Measurements from ENCODE around the gene ASIC2. TPM values are rescaled to one million over a fixed set of nuclear protein-coding genes. Genes with fewer than 3 reads are reported as not detected.

Gene ASIC2
- total RNA-seq, 1 donor from 2014 or later: not detected

DNA sequence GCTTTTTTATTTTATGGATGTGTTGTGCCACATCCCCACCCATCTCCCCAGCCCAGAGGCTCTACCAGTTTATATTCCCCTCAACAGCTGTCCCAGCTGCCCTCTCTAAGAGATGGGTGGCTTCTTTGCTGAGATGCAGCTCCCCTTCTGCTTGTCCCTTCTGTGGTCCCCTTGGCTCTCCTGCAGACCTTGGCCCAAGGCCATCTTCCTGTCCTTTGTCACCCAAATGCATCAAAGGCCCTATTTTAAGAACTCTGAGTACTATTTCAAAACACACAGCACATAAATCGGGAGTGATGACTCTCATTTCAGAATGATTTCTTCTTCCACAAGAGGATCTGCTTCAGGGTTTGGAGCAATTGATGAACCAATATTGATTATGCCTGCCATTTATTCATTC is 216.1 kb downstream of the ASIC2 start:
- Histone ChIP-seq H3K36me3 (no peaks in the 10 kb centered on the region), H3K4me3 (no peak overlapping the region), H3K9me3 (no peaks in the 10 kb centered on the region), H3K27me3 (no peaks in the 10 kb centered on the region), H3K27ac (no peak overlapping the region), H3K4me1 (no peaks in the 10 kb centered on the region)
- intact Hi-C loops (cut with DNase I): no loop called here
- DNase-seq (ENCODE audit: extremely low spot score in 2 of 2): no peak
- TF ChIP-seq POLR2A (IDR thresholded peaks at IDR 0.05) (no peak), POLR2AphosphoS5 (IDR thresholded peaks at IDR 0.05; ENCODE audit: insufficient read depth in 1 of 2, low read depth in 1 of 2) (no peak)
- TF ChIP-seq, protein P1, sequence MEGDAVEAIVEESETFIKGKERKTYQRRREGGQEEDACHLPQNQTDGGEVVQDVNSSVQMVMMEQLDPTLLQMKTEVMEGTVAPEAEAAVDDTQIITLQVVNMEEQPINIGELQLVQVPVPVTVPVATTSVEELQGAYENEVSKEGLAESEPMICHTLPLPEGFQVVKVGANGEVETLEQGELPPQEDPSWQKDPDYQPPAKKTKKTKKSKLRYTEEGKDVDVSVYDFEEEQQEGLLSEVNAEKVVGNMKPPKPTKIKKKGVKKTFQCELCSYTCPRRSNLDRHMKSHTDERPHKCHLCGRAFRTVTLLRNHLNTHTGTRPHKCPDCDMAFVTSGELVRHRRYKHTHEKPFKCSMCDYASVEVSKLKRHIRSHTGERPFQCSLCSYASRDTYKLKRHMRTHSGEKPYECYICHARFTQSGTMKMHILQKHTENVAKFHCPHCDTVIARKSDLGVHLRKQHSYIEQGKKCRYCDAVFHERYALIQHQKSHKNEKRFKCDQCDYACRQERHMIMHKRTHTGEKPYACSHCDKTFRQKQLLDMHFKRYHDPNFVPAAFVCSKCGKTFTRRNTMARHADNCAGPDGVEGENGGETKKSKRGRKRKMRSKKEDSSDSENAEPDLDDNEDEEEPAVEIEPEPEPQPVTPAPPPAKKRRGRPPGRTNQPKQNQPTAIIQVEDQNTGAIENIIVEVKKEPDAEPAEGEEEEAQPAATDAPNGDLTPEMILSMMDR (IDR thresholded peaks at IDR 0.05): no peak

DNA sequence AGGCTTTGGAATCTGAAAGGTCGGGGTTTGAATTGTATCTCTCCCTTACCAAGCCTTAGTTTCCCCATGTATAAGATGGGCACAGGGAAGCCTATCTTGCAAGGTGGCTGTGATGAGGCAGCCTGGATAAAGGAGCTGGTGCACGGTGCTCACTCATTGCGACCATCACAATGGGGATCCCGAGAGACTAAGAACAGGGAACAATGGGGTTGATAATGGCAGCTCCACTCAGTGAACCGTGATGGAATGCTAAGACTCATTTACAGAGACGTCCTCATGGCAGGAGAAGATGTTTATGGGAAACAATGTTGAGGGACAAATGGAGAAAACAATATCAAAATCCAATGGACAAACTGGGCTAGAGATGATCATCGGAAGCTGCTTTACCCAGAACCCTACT is 219.7 kb downstream of the ASIC2 start:
- intact Hi-C loops (cut with DNase I): no loop called here
- no peaks in the 10 kb centered on the region for H3K36me3 ChIP-seq
- no peaks in the 10 kb centered on the region for H3K27me3 ChIP-seq

DNA sequence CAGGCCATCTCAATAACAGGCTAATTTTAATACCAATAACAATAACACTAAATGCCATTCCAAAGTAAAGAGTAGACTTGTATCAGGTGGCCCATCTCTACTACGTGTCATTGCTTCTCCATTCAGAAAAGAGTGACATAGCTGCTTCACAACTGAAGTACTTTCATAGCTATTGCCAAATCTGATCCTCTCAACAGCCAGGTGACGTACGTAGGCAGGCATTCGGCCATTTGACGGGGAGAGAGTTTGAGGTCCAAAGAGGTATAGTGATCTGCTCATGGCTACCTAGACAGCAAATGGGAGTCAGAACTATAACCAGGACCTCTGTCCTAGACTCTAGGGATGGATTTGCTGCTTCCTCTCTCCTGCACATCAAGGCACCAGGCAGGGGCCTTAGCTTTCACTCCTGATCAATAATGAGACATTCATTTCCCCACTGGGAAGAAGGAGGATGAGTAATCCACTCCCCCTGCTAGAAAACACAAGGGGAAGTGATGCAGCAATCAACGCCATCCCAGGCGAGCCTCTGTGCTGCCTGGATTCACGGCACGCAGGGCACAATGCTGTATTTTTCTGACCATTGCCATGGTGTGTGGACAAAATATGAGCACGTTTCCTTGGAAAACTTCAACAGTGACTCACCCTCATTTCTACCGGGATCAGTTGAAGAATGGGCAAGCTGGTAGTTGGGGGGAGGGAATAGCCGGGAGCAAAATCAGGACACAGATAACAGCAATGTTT is 220.5 kb downstream of the ASIC2 start:
- Histone ChIP-seq H3K27ac (no peak overlapping the region), H3K27me3 (no peaks in the 10 kb centered on the region), H3K9me3 (no peaks in the 10 kb centered on the region), H3K4me3 (no peak overlapping the region), H3K4me1 (no peaks in the 10 kb centered on the region), H3K36me3 (no peaks in the 10 kb centered on the region)
- TF ChIP-seq POLR2AphosphoS5 (IDR thresholded peaks at IDR 0.05; ENCODE audit: insufficient read depth in 1 of 2, low read depth in 1 of 2) (no peak), POLR2A (IDR thresholded peaks at IDR 0.05) (no peak)
- TF ChIP-seq, protein P1 (IDR thresholded peaks at IDR 0.05): no peak
- intact Hi-C loops (cut with DNase I): no loop called here
- DNase-seq (ENCODE audit: extremely low spot score in 2 of 2): no peak

More for the DNA sequence above, 219.7 kb downstream of the ASIC2 start:
- no peaks in the 10 kb centered on the region for H3K4me1 ChIP-seq
- no peak overlapping the region for H3K27ac ChIP-seq
- H3K9me3 ChIP-seq: no peaks in the 10 kb centered on the region
- DNase-seq (ENCODE audit: extremely low spot score in 2 of 2): no peak
- H3K4me3 ChIP-seq: no peak overlapping the region
- TF ChIP-seq, protein P1 (IDR thresholded peaks at IDR 0.05): no peak
- no peak for TF ChIP-seq POLR2AphosphoS5 (IDR thresholded peaks at IDR 0.05; ENCODE audit: insufficient read depth in 1 of 2, low read depth in 1 of 2)
- no peak for TF ChIP-seq POLR2A (IDR thresholded peaks at IDR 0.05)

DNA sequence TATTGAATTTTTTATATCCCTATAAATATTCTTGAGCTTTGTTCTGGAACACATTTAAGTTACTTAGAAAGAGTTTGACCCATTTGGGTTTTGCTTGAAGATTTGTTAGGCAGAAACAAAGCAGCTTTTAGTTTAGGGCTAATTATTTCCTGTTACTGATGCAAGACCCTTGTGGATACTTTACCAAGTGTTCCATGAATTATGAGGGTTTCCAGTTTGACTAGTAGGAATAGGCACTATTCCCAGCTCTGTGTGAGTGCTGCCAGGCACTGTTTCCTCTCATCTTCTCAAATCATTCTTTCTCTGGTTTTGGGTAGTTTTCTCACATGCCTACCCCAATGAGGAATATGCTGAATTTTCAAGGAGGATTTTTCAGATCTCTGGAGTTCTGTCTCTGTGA is 221.4 kb downstream of the ASIC2 start:
- no peaks in the 10 kb centered on the region for H3K27me3 ChIP-seq
- no peaks in the 10 kb centered on the region for H3K9me3 ChIP-seq
- H3K4me1 ChIP-seq: no peaks in the 10 kb centered on the region
- no peak for DNase-seq (ENCODE audit: extremely low spot score in 2 of 2)
- TF ChIP-seq, protein P1 (IDR thresholded peaks at IDR 0.05): no peak
- TF ChIP-seq POLR2AphosphoS5 (IDR thresholded peaks at IDR 0.05; ENCODE audit: insufficient read depth in 1 of 2, low read depth in 1 of 2) (no peak), POLR2A (IDR thresholded peaks at IDR 0.05) (no peak)
- H3K4me3 ChIP-seq: no peak overlapping the region
- intact Hi-C loops (cut with DNase I): no loop called here
- H3K27ac ChIP-seq: no peak overlapping the region
- H3K36me3 ChIP-seq: no peaks in the 10 kb centered on the region

DNA sequence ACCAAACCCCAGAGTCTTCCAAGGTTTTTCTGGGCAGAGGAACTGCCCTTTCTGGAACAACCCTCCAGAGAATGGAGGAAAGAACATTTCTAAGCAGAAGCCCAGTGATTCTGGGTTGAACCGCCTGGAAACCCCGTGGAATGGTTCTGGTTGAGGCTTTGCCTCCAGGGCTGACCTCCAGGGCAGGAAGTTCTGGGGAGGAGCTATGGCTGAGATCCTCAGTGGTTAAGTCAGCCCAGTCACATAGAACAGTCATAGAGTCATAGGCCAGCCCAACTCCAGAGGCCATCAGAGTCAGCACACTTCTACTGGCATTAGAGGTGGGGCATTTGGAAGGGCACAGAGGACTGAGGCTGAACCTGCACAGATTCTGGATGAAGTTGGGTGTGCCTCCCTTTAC is 235.5 kb downstream of the ASIC2 start:
- no peak for DNase-seq (ENCODE audit: extremely low spot score in 2 of 2)
- Histone ChIP-seq H3K9me3 (no peaks in the 10 kb centered on the region), H3K4me1 (no peaks in the 10 kb centered on the region), H3K4me3 (no peak overlapping the region), H3K36me3 (no peaks in the 10 kb centered on the region), H3K27me3 (no peaks in the 10 kb centered on the region), H3K27ac (no peak overlapping the region)
- intact Hi-C loops (cut with DNase I): no loop called here
- TF ChIP-seq, protein P1 (IDR thresholded peaks at IDR 0.05): no peak
- TF ChIP-seq POLR2A (IDR thresholded peaks at IDR 0.05) (no peak), POLR2AphosphoS5 (IDR thresholded peaks at IDR 0.05; ENCODE audit: insufficient read depth in 1 of 2, low read depth in 1 of 2) (no peak)

All from vagina (tissue), 2 donors.